GM21737 (cell line): Measurements from ENCODE around the gene SLC2A8.

ENCODE experiments used
- ATAC-seq: cut with Tn5 transposase; IDR thresholded peaks from one replicate; pipeline ENCODE4 v1.9.1; 2021; ENCODE audit warnings: mild to moderate bottlenecking, moderate library complexity; ENCODE audit not compliant: unreplicated experiment

Gene SLC2A8

DNA sequence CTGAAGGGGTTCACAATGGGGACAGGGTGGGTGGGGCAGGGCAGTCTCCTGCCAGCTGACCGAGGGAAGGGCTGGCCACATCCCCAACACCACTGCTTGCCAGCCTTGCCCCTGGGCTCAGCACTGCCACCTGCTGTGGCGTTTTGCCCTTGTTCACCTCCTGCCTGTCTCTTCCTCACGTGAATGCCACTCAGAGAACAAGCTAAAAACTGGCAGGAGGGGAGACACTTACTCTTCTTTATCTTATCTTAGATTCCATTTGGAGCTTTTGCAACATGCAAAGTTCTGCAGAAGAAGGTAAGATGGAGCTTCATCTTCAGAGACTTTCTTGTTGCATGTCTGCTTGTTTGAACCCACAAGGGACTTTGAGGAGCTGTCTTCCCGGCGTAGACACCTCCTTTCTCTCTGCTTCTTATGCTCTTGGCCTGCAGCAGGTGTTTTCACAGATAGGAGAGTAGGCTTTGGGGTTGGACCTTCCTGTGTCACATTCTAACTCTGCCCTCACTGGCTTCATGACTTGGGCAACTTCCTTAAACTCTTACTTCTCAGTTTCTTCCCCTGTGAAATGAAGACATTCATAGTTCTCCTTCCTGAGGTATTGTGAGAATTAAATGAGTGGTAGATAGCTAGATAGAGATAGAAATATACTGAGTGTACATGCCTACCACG is 58.5 kb downstream of the SLC2A8 start:
- ATAC-seq = no peak

DNA sequence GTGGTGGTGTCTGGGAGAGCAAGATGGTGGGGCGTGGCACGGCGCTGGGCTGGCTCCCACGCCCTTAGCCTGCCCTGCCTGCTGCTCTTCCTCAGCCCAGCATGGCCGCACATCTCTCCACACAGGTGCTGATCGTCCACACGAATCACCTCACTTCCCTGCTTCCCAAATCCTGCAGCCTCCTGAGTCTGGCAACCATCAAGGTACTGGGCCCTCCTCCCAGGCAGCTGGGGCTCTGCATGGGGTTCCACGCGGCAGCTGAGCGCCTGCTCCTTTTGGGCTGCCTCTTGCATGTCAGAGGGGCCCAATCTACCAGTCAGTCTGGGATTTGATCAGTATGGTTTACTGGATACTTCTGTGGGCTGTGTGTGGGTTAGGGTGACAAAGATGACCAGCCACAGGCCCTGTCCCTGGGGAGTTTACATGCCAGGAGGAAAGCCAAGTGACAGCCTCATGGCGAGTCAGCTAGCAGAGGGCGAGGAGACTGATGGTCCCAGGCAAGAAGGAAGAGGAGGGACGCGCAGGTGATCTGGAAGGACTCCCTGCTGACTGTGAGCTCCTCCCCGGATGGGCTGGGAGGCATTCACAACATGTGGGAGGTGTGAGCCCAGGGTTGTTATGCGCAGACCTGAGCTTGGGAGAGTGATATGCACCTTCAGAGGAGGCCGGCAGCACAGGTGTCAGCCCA is 60.4 kb downstream of the SLC2A8 start:
- no peak for ATAC-seq
